Large intestine (tissue), 3 donors: Measurements from ENCODE around the gene AGAP1. TPM values are rescaled to one million over a fixed set of nuclear protein-coding genes. Genes with fewer than 3 reads are reported as not detected.

Source experiments
- DNase-seq, 2 donors: peaks; one replicate each; pipeline versions ENCODE4 v3.0.0 to v3.0.0-alpha.2; 2013
- H3K27ac ChIP-seq: one replicate; pipeline ENCODE4 v1.5.1; 2013; ENCODE audit warnings: low read length
- H3K27me3 ChIP-seq: 2 replicates; pipeline ENCODE4 v1.6.1; 2013; ENCODE audit warnings: low read length; ENCODE audit not compliant: control insufficient read depth, insufficient read depth
- H3K36me3 ChIP-seq: 2 replicates; pipeline ENCODE4 v1.6.1; 2013; ENCODE audit warnings: low read length; ENCODE audit not compliant: control insufficient read depth, insufficient read depth
- H3K4me1 ChIP-seq: one replicate; pipeline ENCODE4 v1.6.1; 2013; ENCODE audit warnings: low read length; ENCODE audit not compliant: control insufficient read depth, insufficient read depth
- H3K4me3 ChIP-seq: one replicate; pipeline ENCODE4 v1.5.1; 2013; ENCODE audit warnings: low read length
- H3K9me3 ChIP-seq: one replicate; pipeline ENCODE4 v1.6.1; 2013; ENCODE audit warnings: mild to moderate bottlenecking, low read depth, low read length, moderate library complexity; ENCODE audit not compliant: control insufficient read depth
- WGBS: methylation state at CpG from one replicate; pipeline ENCODE4 v1.1.5; 2013; ENCODE audit warnings: low lambda C conversion rate; ENCODE audit not compliant: insufficient coverage; 5-methylcytosine and 5-hydroxymethylcytosine counted together
- polyA plus RNA-seq: library from polyadenylated mRNA; unstranded; fragments of 120-200 nt; gene quantifications from one replicate; pipeline ENCODE4 v1.2.1, GENCODE V29; 2013

The AGAP1 gene
- polyA plus RNA-seq, 1 donor = 18.0 TPM

DNA sequence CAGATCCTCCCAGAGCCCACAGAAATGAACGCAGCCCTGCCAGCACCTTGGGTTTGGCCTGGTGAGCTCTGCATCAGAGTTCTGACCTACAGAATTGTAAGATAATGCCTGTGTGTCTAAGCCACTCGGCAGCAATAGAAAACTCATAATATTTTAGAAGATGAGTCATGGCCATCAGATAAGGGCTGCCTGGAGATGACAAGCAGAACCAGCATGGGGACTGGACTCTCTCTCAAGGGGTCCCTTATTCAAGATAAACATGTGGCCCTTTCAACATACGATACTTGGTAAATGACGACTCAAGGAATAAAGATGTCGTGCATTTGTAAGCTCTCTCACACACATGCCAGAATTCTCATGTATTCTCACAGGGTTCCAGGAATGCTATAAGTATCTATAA is 8.5 kb upstream of the AGAP1 start:
- Histone ChIP-seq H3K9me3 (no peaks in the 10 kb centered on the region), H3K4me3 (no peak overlapping the region), H3K27ac (no peak overlapping the region), H3K27me3 (peaks cover 2% of the 10 kb centered on the region), H3K36me3 (no peaks in the 10 kb centered on the region), H3K4me1 (no peaks in the 10 kb centered on the region)
- DNase-seq = no peak
- no CpG with 5 or more reads among the region's 5 CpGs for WGBS

DNA sequence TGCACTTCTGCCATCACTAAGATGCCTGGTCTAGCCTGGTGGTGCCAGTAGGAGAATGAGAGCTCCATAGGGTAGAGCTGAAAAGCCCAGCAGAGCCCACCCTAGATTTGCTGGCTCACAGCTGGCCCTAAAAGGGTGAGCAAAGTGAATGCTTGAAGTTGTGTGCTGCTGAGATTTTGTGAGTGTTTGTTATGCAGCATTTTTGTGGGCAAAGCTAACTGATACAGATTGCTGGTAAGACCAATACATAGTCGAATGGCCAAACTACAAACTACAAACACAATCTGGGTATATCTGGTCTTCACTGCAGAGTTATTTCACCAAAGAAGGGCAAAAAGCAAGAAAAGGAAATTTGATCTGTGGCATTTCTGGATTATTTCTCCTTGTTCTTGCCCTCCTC is 7.1 kb upstream of the AGAP1 start:
- no peak for DNase-seq
- no peaks in the 10 kb centered on the region for H3K36me3 ChIP-seq
- no CpG with 5 or more reads among the region's 1 CpG for WGBS
- H3K27ac ChIP-seq = no peak overlapping the region
- H3K27me3 ChIP-seq = peaks cover 2% of the 10 kb centered on the region
- no peak overlapping the region for H3K4me3 ChIP-seq
- H3K9me3 ChIP-seq = no peaks in the 10 kb centered on the region
- no peaks in the 10 kb centered on the region for H3K4me1 ChIP-seq

GRCh38 chr2:235489897-235490296 is 3.9 kb upstream of the AGAP1 start:
- Histone ChIP-seq H3K4me1 (peaks cover 6% of the 10 kb centered on the region), H3K4me3 (no peak overlapping the region), H3K36me3 (no peaks in the 10 kb centered on the region), H3K27ac (no peak overlapping the region), H3K27me3 (peaks cover 2% of the 10 kb centered on the region), H3K9me3 (no peaks in the 10 kb centered on the region)
- WGBS = 92% methylated on average over 2 of the region's 2 CpGs
- no peak for DNase-seq

DNA sequence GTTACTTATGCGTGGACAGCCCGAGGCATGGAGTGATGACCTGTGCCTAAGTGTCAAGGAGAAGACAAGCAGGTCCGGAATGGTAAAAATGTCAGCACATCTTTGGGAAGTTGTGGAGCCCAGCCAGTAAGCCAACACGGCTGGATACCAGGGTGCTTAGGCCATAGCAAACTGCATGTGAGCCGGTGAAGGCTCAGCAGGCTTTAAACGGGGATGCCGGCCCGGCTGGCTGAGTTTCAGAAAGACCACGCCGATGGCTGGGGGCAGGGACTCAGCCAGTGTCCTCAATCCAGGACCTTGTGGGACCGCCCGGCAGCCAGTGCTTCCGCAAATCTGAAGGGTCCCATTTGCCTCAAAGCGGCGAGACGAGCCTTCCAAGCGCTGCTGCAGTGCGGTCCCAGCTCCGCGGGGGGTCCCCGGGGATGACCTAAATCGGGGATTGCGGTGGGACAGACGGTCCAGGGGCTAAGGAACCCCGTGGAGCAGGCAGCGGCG is 946 bp upstream of the AGAP1 start:
- Histone ChIP-seq H3K27ac (no peak overlapping the region), H3K9me3 (no peaks in the 10 kb centered on the region), H3K4me1 (peaks cover 19% of the 10 kb centered on the region), H3K4me3 (peak overlapping the region; percentile 60), H3K36me3 (no peaks in the 10 kb centered on the region), H3K27me3 (no peaks in the 10 kb centered on the region)
- WGBS = no CpG with 5 or more reads among the region's 27 CpGs
- peak in 1 of 2 donors; percentile 34 for DNase-seq

DNA sequence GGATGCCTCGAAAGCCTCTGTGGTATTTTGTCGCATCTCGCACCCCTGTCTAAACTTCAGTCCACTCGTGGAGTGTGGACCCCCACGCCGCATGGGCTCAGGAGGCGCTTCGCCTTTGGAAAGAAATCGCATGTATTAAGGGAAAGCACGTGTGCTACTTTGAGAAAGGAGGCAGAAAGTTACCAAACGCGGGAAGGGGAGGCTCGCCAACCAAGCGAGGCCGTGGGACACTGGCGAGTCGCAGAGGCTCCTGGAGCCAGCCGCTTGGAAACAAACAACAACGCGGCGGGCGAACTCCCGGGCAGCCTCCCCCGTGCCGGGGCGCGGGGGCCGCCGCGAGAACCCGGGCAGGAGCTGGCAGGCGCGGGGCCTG is 455 bp upstream of the AGAP1 start:
- WGBS = no CpG with 5 or more reads among the region's 33 CpGs
- H3K36me3 ChIP-seq = no peaks in the 10 kb centered on the region
- DNase-seq = no peak

GRCh38 chr2:235494716-235495372 is 1.0 kb downstream of the AGAP1 start:
- Histone ChIP-seq H3K4me1 (peaks cover 19% of the 10 kb centered on the region), H3K27ac (no peak overlapping the region), H3K27me3 (no peaks in the 10 kb centered on the region), H3K9me3 (no peaks in the 10 kb centered on the region), H3K4me3 (peak overlapping the region; percentile 63), H3K36me3 (peaks cover 3% of the 10 kb centered on the region)
- DNase-seq = peak in 1 of 2 donors; percentile 68
- no CpG with 5 or more reads among the region's 72 CpGs for WGBS

More for the DNA sequence above, 455 bp upstream of the AGAP1 start:
- H3K27me3 ChIP-seq = no peaks in the 10 kb centered on the region
- H3K4me1 ChIP-seq = peaks cover 19% of the 10 kb centered on the region
- H3K9me3 ChIP-seq = no peaks in the 10 kb centered on the region
- H3K27ac ChIP-seq = no peak overlapping the region
- H3K4me3 ChIP-seq = peak overlapping the region; percentile 60

GRCh38 chr2:235495373-235496238 is 1.8 kb downstream of the AGAP1 start:
- no CpG with 5 or more reads among the region's 18 CpGs for WGBS
- Histone ChIP-seq H3K27me3 (no peaks in the 10 kb centered on the region), H3K9me3 (no peaks in the 10 kb centered on the region), H3K27ac (no peak overlapping the region), H3K4me1 (peaks cover 19% of the 10 kb centered on the region), H3K4me3 (peak overlapping the region; percentile 63), H3K36me3 (peaks cover 3% of the 10 kb centered on the region)
- peak in 1 of 2 donors; percentile 48 for DNase-seq

DNA sequence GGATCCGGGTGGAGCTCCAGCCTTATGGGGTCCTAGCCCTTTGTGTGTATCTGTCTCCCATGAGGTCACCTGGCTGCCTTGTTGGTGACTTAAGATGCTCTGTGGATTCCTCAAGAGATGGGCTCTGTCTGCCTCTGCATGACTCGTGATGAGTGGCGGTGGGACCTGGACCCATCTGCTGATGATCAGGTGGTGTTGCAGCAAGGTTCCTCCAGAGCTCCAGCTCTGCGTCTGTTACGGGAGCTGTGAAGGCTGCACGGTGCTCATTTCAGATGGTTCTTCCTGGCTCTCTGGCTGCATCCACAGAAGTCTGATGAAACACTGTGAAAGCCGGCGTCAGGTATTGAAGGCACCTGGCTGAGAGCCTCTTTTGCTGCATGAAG is 2.4 kb downstream of the AGAP1 start:
- peaks cover 19% of the 10 kb centered on the region for H3K4me1 ChIP-seq
- no peak overlapping the region for H3K27ac ChIP-seq
- H3K4me3 ChIP-seq = peak overlapping the region; percentile 63
- H3K36me3 ChIP-seq = peaks cover 3% of the 10 kb centered on the region
- no peaks in the 10 kb centered on the region for H3K9me3 ChIP-seq
- WGBS = no CpG with 5 or more reads among the region's 8 CpGs
- no peaks in the 10 kb centered on the region for H3K27me3 ChIP-seq
- no peak for DNase-seq

- Histone ChIP-seq H3K27ac (no peak overlapping the region), H3K4me3 (no peak overlapping the region), H3K4me1 (peaks cover 19% of the 10 kb centered on the region), H3K27me3 (no peaks in the 10 kb centered on the region), H3K9me3 (no peaks in the 10 kb centered on the region), H3K36me3 (peaks cover 3% of the 10 kb centered on the region)
- no CpG with 5 or more reads among the region's 3 CpGs for WGBS
- DNase-seq = no peak
Observed at GRCh38 chr2:235497096-235497495, 3.3 kb downstream of the AGAP1 start.

DNA sequence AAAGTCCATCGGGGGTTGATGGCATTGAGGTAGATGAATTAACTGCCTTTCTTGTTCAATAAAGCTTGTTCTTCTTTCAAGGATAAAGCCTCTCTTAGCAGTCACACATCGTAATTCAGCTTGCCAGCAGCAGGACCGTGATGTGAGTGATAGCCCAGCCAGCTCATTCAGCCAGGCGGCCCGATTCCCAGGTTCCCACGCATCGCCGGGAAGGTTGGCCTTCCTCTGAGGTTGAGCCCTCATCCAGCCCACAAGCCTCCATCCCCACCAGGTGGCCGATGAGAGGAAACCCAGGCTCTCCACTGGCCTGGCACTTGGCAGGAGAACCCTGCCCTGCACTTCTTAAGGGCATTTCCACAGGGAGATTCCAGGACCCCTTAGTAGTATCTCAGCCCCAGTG is 4.7 kb downstream of the AGAP1 start:
- H3K9me3 ChIP-seq = no peaks in the 10 kb centered on the region
- no CpG with 5 or more reads among the region's 9 CpGs for WGBS
- H3K36me3 ChIP-seq = peaks cover 3% of the 10 kb centered on the region
- no peak overlapping the region for H3K4me3 ChIP-seq
- no peaks in the 10 kb centered on the region for H3K27me3 ChIP-seq
- DNase-seq = no peak
- no peak overlapping the region for H3K27ac ChIP-seq
- H3K4me1 ChIP-seq = peaks cover 13% of the 10 kb centered on the region
